H9 (cell line): Measurements from ENCODE around the gene LAIR1. TPM values are rescaled to one million over a fixed set of nuclear protein-coding genes. Genes with fewer than 3 reads are reported as not detected.

Source experiments
- DNase-seq: peaks from one replicate; pipeline ENCODE4 v3.0.0-alpha.2; 2017
- H2AFZ ChIP-seq: one replicate; pipeline ENCODE4 v1.6.1; 2013; ENCODE audit warnings: mild to moderate bottlenecking, low read length, control low read depth, moderate library complexity
- H2AK5ac ChIP-seq: 2 replicates; pipeline ENCODE4 v1.6.1; 2013; ENCODE audit warnings: low read length, control low read depth, mixed read lengths; ENCODE audit not compliant: insufficient read length
- H2BK120ac ChIP-seq: one replicate; pipeline ENCODE4 v1.6.1; 2013; ENCODE audit warnings: low read depth, mild to moderate bottlenecking, low read length, control low read depth, inconsistent platforms; ENCODE audit not compliant: poor library complexity, severe bottlenecking
- H2BK12ac ChIP-seq: 2 replicates; pipeline ENCODE4 v1.6.1; 2013; ENCODE audit warnings: low read length, control low read depth, mixed read lengths, low read depth; ENCODE audit not compliant: insufficient read length
- H2BK15ac ChIP-seq: 2 replicates; pipeline ENCODE4 v1.6.1; 2013; ENCODE audit warnings: low read depth, low read length, control low read depth
- H2BK20ac ChIP-seq: one replicate; pipeline ENCODE4 v1.6.1; 2013; ENCODE audit warnings: low read depth, mild to moderate bottlenecking, low read length, control low read depth, inconsistent platforms; ENCODE audit not compliant: poor library complexity, severe bottlenecking
- H2BK5ac ChIP-seq: 2 replicates; pipeline ENCODE4 v1.6.1; 2013; ENCODE audit warnings: low read length, control low read depth, mixed read lengths; ENCODE audit not compliant: insufficient read length
- H3K14ac ChIP-seq: 2 replicates; pipeline ENCODE4 v1.6.1; 2013; ENCODE audit warnings: low read length, control low read depth; ENCODE audit not compliant: insufficient read depth
- H3K18ac ChIP-seq: 2 replicates; pipeline ENCODE4 v1.6.1; 2013; ENCODE audit warnings: low read depth, mild to moderate bottlenecking, mixed read lengths, low read length, control low read depth; ENCODE audit not compliant: insufficient read length
- H3K23ac ChIP-seq: 2 replicates; pipeline ENCODE4 v1.6.1; 2013; ENCODE audit warnings: low read length, control low read depth, mixed read lengths, low read depth; ENCODE audit not compliant: insufficient read length
- H3K23me2 ChIP-seq: 2 replicates; pipeline ENCODE4 v1.6.1; 2013; ENCODE audit warnings: low read depth, mild to moderate bottlenecking, mixed read lengths, low read length, control low read depth; ENCODE audit not compliant: insufficient read length, poor library complexity, severe bottlenecking
- H3K27ac ChIP-seq: 2 replicates; pipeline ENCODE4 v1.5.1; 2013; ENCODE audit warnings: low read length, control low read depth, mixed read lengths, low read depth; ENCODE audit not compliant: insufficient read length
- H3K27me3 ChIP-seq: 2 replicates; pipeline ENCODE4 v1.6.1; 2013; ENCODE audit warnings: low read length, control low read depth, inconsistent platforms; ENCODE audit not compliant: insufficient read depth
- H3K4ac ChIP-seq: 2 replicates; pipeline ENCODE4 v1.6.1; 2013; ENCODE audit warnings: low read depth, mild to moderate bottlenecking, control low read depth, inconsistent platforms, low read length, moderate library complexity
- H3K4me1 ChIP-seq: 2 replicates; pipeline ENCODE4 v1.6.1; 2013; ENCODE audit warnings: low read length, control low read depth, inconsistent platforms; ENCODE audit not compliant: insufficient read depth
- H3K4me2 ChIP-seq: 2 replicates; pipeline ENCODE4 v1.6.1; 2013; ENCODE audit warnings: low read length, control low read depth, mixed read lengths; ENCODE audit not compliant: insufficient read length, insufficient read depth
- H3K56ac ChIP-seq: 2 replicates; pipeline ENCODE4 v1.6.1; 2013; ENCODE audit warnings: low read depth, mild to moderate bottlenecking, mixed read lengths, low read length, control low read depth; ENCODE audit not compliant: insufficient read length
- H3K79me1 ChIP-seq: 2 replicates; pipeline ENCODE4 v1.6.1; 2013; ENCODE audit warnings: low read depth, mild to moderate bottlenecking, moderate library complexity, low read length, control low read depth, inconsistent platforms; ENCODE audit not compliant: insufficient read depth, poor library complexity, severe bottlenecking
- H3K79me2 ChIP-seq: 2 replicates; pipeline ENCODE4 v1.6.1; 2013; ENCODE audit warnings: low read length, control low read depth, inconsistent platforms; ENCODE audit not compliant: insufficient read depth
- H3K9ac ChIP-seq: 2 replicates; pipeline ENCODE4 v1.6.1; 2013; ENCODE audit warnings: low read length, control low read depth, mixed read lengths; ENCODE audit not compliant: insufficient read length; ENCODE audit errors: extremely low read depth
- H3K9me3 ChIP-seq: one replicate; pipeline ENCODE4 v1.6.1; 2013; ENCODE audit warnings: low read depth, low read length, inconsistent platforms; ENCODE audit not compliant: control insufficient read depth
- H3T11ph ChIP-seq: one replicate; pipeline ENCODE4 v1.6.1; 2013; ENCODE audit warnings: mild to moderate bottlenecking, low read length, control low read depth, inconsistent platforms
- H4K20me1 ChIP-seq: one replicate; pipeline ENCODE4 v1.6.1; 2013; ENCODE audit not compliant: control insufficient read depth, insufficient read length, insufficient read depth
- H4K5ac ChIP-seq: 2 replicates; pipeline ENCODE4 v1.6.1; 2013; ENCODE audit warnings: low read depth, mild to moderate bottlenecking, mixed read lengths, low read length, control low read depth; ENCODE audit not compliant: insufficient read length
- H4K8ac ChIP-seq: replicated peaks from 2 replicates; pipeline ENCODE4 v1.6.1; 2013; ENCODE audit warnings: low read length, control low read depth, mixed read lengths, low read depth; ENCODE audit not compliant: insufficient read length
- H4K91ac ChIP-seq: 2 replicates; pipeline ENCODE4 v1.6.1; 2013; ENCODE audit warnings: low read depth, mild to moderate bottlenecking, moderate library complexity, mixed read lengths, low read length, control low read depth; ENCODE audit not compliant: insufficient read length
- H3K27ac Mint-ChIP-seq, 3 experiments: 2 replicates in 2 of 3; 3 replicates in 1 of 3; pipeline ENCODE4 v1.8.0; 2020 to 2021; ENCODE audit warnings: mixed read lengths in 3 of 3, mild to moderate bottlenecking in 1 of 3, moderate library complexity in 1 of 3
- H3K27me3 Mint-ChIP-seq: 2 replicates; pipeline ENCODE4 v1.8.0; 2021; ENCODE audit warnings: low read depth, mild to moderate bottlenecking, moderate library complexity, mixed read lengths
- H3K36me3 Mint-ChIP-seq, 3 experiments: 2 replicates in 2 of 3; 3 replicates in 1 of 3; pipeline ENCODE4 v1.8.0; 2020 to 2021; ENCODE audit warnings: low read depth in 3 of 3, mixed read lengths in 3 of 3; ENCODE audit not compliant: insufficient read depth in 1 of 3
- H3K4me1 Mint-ChIP-seq, 2 experiments: 2 replicates each; pipeline ENCODE4 v1.8.0; 2020; ENCODE audit warnings: mixed read lengths in 2 of 2
- H3K4me3 Mint-ChIP-seq, 2 experiments: 2 replicates in 1 of 2; 3 replicates in 1 of 2; pipeline ENCODE4 v1.8.0; 2020 to 2021; ENCODE audit warnings: mild to moderate bottlenecking in 2 of 2, mixed read lengths in 2 of 2, moderate library complexity in 1 of 2
- H3K9me3 Mint-ChIP-seq, 2 experiments: 2 replicates in 1 of 2; 3 replicates in 1 of 2; pipeline ENCODE4 v1.8.0; 2020; ENCODE audit warnings: mild to moderate bottlenecking in 2 of 2, mixed read lengths in 2 of 2, moderate library complexity in 1 of 2
- CTCF ChIP-seq: fragments of 200-600 bp; sonication (generic); conservative IDR thresholded peaks from 3 replicates; pipeline ENCODE4 v1.8.0; 2021; ENCODE audit warnings: antibody characterized with exemption, mild to moderate bottlenecking
- WGBS: extraction: QIAGEN DNeasy Blood & Tissue Kit; methylation state at CpG from one replicate; pipeline ENCODE4 v1.1.7; 2013; ENCODE audit warnings: missing lambda C conversion rate, low lambda C conversion rate, mixed read lengths; ENCODE audit not compliant: insufficient read length; ENCODE audit errors: extremely low coverage; 5-methylcytosine and 5-hydroxymethylcytosine counted together
- total RNA-seq: library from RNA; stranded (reverse); gene quantifications from 2 replicates; pipeline ENCODE4 v1.2.1, GENCODE V29; 2021

The LAIR1 gene
- total RNA-seq, 1 experiment from 2014 or later: not detected

GRCh38 chr19:54336893-54337857, 27.6 kb downstream of the LAIR1 start:
- no peak overlapping the region; a peak in 1 of 7 replicates for H3K27ac Mint-ChIP-seq
- peaks cover 4 to 20% of the 10 kb centered on the region in 2 experiments; a peak in 3 of 4 replicates for H3K4me1 Mint-ChIP-seq

More at GRCh38 chr19:54336893-54337857, 27.6 kb downstream of the LAIR1 start:
- Histone ChIP-seq H3K18ac (no peak overlapping the region), H2BK15ac (no peak overlapping the region), H3K14ac (no peak overlapping the region; the same call in 1 of the 2 replicates), H3K79me1 (no peaks in the 10 kb centered on the region), H3K9me3 (no peaks in the 10 kb centered on the region), H3K4ac (no peak overlapping the region), H4K91ac (no peak overlapping the region), H2BK120ac (no peak overlapping the region), H3K27me3 (no peaks in the 10 kb centered on the region), H2AK5ac (no peak overlapping the region), H2AFZ (no peak overlapping the region), H4K20me1 (no peaks in the 10 kb centered on the region), H4K8ac (no peak overlapping the region), H3K23ac (no peak overlapping the region), H2BK12ac (no peak overlapping the region), H4K5ac (no peak overlapping the region), H3T11ph (no peak overlapping the region), H3K4me2 (no peak overlapping the region), H3K9ac (no peak overlapping the region), H3K79me2 (no peaks in the 10 kb centered on the region), H3K23me2 (no peaks in the 10 kb centered on the region), H3K27ac (no peak overlapping the region), H3K56ac (no peak overlapping the region), H3K4me1 (no peaks in the 10 kb centered on the region; the same call in 1 of the 2 replicates), H2BK5ac (no peak overlapping the region), H2BK20ac (no peak overlapping the region)
- no peak for DNase-seq
- Mint-ChIP-seq H3K9me3 (peaks cover 0 to 81% of the 10 kb centered on the region in 2 experiments; a peak in 2 of 5 replicates), H3K27me3 (peaks cover 11% of the 10 kb centered on the region), H3K4me3 (no peak overlapping the region), H3K36me3 (no peaks in the 10 kb centered on the region; a peak in 2 of 7 replicates)
- no peak for TF ChIP-seq CTCF
- no CpG with 5 or more reads among the region's 34 CpGs for WGBS
